Left renal pelvis (tissue), 4 donors: ENCODE measurements around the gene CCDC170. TPM values are rescaled to one million over a fixed set of nuclear protein-coding genes. Genes with fewer than 3 reads are reported as not detected.
A peak's percentile ranks its signal among the peaks of the same experiment; 100 is the strongest.
"Not testable (repeated sequence)": the region's sequence is repeated elsewhere in the genome, so short reads cannot be mapped to it uniquely, and the experiment has no call there.

Experiments used
- DNase-seq, 4 donors: peaks; one replicate each; pipeline ENCODE4 v3.0.0-alpha.2; 2013; ENCODE audit warnings: low read depth in 4 of 4, low spot score in 3 of 4
- polyA plus RNA-seq, 4 donors: library from polyadenylated mRNA; unstranded; fragments of 120-200 nt; gene quantifications; one replicate each; pipeline ENCODE4 v1.2.1, GENCODE V29; 2013; ENCODE audit not compliant: insufficient read length in 4 of 4

The CCDC170 gene
- polyA plus RNA-seq, 4 donors, result 1.4 to 4.3 (median 2.6) TPM

DNA sequence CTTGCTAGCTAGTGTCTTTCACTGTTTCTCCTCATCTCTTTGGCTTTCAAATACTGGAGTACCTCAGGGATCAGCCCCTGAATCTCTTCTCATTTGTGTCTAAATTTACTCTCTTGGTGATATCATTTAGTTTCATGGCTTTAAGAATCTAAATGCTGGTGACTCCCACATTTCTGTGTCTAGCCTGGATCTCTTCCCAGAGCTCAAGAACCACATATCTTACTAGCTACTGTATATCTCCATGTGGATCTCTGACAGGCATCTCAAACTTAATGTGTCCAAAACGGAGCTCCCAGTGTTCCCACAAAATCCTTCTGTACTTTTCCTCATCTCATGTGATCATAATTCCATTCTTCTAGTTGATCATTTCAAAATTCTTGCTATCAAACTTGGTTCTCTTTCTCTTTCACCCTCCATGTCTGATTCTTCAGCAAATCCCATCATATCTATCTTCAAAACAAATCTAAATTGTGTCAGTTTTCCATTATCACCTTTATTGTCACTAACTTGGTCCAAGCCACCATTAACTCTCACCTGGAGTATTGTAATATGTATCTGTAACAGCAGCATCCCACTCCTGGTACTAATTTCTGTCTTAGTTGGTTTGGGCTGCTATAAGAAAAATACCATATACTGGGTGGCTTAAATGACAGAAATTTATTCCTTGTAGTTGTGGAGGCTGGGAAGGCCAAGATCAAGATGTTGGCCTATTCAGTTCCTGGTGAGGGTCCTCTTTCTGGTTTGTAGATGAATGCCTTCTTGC is 45.9 kb downstream of the CCDC170 start:
- DNase-seq, result no peak

DNA sequence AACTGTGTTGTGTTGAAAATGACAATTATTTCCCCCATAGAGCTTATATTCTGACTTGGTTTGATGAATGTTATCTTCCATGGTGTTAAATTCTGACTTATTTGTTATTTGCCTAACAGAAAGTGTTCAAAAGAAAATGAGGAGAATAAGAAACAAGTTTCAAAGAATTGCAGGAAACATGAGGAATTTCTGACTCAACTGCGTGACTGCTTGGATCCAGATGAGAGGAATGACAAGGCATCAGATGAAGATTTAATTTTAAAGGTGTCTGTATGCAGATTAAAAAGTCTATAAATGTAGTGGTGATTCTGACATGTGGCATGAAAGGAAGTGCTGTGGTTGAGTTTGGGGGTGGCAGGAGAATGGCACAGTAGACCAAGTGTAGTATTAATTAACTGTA is 50.6 kb downstream of the CCDC170 start:
- no peak for DNase-seq

DNA sequence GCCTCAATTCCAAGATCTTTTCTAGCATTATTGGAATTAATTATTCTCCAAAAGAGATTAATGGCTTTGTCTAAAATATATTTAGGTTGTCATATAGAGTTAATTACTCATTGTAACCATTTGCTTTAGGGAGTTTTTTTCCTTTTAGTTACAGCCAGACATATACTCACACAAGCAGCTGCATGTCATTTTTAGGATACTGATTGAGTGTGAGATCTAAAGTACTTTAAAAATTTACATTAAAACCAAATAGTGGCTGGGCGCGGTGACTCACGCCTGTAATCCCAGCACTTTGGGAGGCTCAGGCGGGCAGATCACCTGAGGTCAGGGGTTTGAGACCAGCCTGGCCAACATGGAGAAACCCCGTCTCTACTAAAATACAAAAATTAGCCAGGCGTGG is 51.1 kb downstream of the CCDC170 start:
- not testable (repeated sequence) for DNase-seq

DNA sequence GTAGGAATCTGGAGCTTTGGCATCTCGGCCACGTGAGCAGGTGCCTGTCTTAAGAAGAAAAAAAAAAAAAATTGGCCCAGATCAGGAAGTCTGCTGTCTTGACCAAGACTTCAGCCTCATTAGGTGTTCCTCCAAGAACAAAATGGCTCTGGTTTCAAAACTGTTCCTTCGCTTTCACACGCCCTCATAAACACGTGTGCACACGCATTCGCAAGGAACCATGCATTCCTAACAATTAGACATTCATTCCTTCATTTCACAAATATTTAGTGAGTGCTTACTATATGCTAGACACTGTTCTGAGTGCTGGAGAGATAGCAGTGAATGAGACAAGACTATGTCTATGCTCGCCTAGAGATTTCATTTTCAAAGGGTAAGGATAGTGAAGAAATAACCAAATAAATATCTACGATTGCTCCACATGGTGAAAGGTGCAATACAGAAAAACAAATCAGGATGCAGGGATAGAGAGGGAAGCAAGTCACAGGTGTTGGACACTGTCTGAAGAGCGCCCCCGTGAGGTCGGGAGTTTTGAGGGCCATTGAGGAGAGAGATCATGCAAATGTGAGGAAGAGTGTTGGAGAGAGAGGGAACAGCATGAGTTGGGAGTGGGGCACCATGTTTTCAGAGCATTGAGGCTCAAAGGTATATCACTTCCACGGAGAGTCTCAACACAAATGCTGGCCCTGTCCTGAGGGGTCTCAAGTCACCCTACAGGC is 53.3 kb downstream of the CCDC170 start:
- no peak for DNase-seq

DNA sequence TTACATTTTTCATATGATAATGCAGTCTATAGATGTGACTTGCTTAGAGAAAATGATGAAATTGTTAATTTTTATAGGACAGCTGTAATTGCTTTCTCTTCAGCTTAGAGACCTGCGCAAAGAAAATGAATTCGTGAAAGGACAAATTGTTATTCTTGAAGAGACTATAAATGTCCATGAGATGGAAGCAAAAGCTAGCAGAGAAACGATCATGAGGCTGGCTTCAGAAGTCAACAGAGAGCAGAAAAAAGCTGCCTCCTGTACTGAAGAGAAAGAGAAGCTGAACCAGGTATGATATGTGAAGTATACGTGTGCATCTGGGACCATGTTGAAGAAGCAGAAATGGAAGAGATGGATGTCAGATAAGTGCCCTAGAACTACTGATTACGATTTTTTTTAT is 54.4 kb downstream of the CCDC170 start:
- DNase-seq, result no peak

DNA sequence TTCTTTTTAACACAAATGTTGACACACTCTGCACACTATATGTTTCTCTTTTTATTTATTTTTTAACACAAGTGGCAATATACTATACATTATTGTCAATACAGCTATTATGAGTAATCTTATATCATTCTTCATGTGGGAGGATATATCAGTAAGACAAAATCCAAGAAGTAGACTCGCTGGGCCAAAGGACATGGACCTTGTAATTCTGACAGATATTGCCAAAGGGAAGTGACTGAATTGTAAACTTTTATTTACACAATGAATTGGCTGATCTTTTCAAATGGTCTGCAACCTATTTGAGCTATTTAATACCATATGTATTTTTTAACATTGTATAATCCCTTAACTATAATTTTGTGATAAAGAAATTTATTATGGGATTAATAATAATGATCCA is 56.0 kb downstream of the CCDC170 start:
- DNase-seq, result no peak

DNA sequence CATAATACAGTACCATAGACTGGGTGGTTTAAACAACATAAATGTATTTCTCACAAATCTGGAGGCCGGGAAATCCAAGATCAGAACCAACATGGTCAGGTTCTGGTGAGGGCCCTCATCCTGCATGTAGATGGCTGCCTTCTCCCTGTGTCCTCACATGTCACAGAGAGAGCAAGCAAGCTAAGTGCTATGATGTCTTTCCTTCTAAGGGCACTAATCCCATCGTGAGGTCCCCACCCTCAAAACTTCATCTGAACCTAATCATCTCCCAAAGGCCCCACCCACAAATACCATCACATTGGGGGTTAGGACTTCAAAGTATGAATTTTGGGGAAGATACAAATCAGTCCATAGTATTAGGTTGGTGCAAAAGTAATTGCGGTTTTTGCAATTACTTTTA is 56.8 kb downstream of the CCDC170 start:
- DNase-seq, result no peak

DNA sequence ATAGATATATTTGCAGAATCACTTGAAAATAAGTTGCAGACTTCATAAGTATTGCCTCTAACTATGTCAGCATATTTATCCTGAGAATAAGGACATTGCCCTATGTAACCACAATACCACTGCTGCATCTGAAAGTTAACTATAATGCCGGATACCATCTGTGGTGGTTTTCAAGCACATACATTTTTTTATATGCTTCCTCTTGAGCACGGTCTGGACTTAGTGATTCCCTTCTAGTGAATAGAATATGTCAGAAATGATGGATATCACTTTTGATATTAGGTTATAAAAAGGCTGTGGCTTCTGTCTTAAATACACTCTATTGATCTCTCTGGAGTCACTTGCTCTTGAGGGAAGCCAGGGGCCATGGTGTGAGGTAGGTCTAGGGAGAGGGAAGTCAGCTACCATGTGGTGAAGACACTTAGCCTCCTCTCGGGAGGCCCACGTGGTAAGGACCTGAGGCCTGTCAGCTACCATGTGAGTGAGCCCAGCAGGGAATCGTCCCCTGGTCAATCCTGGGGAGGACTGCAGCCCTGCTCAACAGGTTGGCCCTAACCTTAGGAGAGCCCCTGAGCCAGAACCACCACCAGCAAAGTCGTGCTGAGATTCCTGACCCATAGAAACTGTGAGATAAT is 57.5 kb downstream of the CCDC170 start:
- DNase-seq, result no peak

DNA sequence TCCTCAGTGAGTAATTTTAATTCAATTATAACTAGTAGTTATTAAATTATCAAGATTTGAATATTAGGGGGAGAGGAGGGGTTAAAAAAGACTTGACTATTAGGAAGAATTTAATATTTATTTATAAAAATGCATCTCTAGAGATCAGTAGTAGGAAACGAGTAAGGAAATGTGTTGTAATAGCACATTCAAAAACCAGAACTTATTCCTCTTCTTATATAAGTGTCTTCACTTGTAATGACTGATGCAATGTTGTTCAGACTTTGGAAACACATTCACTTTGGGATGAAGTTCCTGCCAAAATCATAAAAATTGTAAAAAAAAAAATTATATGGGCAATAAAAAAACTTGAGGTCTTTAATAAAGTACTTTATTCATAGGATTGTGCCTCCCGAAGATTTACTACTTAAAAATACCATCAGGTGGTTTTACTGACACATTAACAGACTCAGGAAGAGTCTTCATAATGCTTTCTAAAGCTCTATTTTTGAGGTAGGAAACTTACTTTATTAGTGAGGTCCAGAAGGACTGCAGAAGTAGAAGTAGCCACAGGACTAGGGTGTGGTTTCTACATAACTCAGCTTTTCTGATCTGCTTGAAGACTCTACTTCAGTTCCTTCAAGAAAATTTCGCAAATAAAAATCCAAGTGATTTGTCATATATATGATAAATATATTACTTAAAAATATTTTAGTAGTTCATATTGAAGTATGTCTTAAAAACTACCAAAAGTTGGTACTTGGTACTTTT is 59.8 kb downstream of the CCDC170 start:
- DNase-seq, result no peak

DNA sequence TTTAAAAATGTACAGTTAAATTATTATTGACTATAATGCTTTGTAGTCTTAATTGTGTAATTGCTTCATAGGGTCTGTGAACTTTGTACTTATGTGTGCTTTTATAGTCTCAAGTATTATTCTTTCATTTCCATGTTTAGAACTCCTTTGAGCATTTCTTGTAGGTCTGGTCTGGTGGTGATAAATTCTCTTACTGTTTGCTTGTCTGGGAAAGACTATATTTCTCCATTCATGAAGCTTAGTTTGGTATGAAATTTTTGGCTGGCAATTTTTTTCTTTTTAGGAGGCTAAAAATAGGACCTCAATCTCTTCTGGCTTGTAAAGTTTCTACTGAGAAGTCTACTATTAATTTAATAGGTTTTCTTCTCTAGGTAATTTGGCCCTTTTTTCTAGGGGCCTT is 67.4 kb downstream of the CCDC170 start:
- DNase-seq, result no peak

DNA sequence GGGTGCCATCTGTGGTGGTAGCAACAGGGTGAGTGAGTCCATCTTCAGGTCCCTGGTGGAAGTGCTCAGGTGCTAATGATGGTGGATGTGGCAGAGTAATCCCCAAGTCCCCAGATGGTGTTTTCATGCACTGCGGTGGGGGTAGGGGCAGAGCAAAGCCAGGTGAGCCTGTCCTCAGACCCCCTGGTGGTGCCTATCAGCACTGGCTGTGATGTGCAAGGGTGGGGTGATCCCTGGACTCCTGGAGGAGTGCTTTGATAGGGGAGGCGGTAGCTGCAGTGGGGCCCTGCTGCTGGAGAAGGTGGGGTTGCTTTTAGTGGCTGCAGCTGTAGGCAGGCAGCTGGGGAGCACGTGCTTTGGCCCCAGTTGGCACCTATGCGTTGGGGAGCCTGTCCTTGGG is 70.8 kb downstream of the CCDC170 start:
- DNase-seq, result no peak

DNA sequence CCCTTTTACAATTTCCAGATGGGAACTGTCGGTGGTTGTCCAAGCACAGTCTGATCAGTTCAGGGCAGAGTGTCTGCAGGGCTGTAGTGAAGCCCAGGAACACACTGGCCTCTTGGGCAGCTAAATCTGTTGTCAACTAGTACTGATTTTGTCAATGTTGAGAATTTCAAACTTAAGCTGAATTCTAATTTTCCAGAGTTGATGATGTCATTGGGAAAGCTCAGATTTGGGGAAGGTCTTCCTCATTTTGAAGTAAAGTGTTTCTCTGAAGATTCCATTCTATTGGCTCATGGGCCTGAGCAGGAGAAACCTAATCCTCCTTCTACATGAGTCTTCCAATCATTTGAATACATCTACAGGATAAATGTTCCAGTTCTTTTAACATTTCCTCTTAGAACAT is 72.1 kb downstream of the CCDC170 start:
- DNase-seq, result peak in 1 of 4 donors; percentile 2

DNA sequence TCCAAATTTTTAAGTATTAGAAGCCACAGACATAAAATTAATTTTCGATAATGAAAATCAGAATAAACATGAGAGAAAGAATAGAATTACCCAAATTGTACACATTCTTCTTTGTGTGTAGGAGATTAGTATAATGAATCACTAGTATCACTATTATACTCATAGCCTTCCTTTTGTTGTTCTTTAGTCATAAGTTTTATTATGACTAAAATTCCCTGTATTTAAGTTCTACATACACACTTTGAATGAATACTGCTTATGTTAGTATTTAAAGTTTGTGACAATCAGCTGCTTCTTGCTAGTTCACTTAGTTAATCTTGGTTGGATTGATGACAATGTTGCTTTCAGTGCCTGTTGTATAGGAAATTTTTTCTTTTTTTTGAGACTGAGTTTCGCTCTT is 72.7 kb downstream of the CCDC170 start:
- no peak for DNase-seq

DNA sequence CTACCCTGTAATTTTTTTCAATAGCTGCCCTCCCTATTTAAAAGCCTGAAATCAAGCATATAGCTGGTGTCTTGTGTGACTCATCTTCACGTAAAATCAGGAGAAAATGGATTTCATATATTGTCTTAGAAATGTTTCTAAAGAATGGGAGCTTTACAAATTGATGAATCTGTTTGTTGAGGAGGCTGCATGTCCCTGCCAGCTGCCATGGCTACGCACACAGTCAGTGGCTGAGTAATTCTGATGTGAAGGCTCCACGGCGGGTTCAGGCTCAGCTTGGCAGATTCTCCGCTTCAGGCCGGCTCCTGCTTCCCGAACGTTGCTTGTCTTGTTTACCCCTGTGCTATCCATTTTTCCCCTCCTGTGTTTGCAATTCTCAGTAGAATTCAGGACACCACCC is 82.8 kb downstream of the CCDC170 start:
- no peak for DNase-seq

DNA sequence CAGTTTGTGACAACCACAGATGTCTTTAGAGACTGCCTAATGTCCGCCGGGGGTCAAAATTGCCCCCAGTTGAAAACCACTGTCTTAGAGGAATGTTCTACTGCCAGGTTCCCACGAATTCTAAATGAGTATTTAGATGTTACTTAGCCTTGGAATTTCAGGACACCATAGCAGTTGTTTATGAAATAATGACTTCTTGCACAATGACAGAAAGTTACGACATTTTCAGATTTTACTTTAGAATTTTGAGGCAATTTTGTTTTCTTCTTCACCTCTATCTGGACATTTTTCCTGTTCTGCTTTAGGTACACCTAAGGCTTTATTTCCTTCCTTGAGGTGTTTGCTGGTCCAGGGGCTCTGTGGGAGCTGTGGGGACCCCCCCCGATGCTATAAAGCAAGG is 83.4 kb downstream of the CCDC170 start:
- DNase-seq, result no peak

DNA sequence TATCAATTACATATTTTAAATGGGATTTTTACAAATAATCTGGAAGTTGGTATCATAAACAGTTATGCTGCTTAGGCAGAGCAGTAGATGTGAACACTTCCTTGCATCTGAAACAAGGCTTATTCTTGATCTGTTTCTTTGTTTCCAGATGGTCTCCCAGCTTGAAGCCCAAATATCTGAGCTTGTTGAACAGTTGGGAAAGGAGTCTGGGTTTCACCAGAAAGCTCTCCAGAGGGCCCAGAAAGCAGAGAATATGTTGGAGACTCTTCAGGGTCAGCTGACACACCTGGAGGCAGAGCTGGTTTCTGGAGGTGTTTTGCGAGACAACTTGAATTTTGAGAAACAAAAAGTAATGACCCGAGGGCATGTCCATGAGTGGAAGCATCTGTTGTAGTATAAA is 91.9 kb downstream of the CCDC170 start:
- no peak for DNase-seq

DNA sequence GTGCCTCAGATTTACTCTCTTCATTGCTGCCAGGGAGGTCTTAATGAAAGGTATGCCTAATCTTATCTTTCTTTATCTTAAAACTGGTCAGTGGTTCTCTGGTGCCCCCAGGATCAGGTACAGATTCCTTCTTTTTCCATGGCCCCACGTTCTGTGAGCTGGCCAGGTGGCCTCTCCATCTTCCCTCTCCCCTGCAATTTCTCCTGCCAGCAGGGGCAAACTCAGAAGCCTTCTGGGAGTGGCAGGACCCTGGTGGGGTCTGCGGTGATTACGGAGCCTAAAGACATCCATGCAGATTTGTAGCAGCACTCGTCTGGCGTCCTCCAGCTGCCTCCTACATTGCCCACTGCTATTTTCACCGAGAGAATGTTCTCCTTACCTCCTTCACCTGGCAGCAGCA is 95.8 kb downstream of the CCDC170 start:
- no peak for DNase-seq

DNA sequence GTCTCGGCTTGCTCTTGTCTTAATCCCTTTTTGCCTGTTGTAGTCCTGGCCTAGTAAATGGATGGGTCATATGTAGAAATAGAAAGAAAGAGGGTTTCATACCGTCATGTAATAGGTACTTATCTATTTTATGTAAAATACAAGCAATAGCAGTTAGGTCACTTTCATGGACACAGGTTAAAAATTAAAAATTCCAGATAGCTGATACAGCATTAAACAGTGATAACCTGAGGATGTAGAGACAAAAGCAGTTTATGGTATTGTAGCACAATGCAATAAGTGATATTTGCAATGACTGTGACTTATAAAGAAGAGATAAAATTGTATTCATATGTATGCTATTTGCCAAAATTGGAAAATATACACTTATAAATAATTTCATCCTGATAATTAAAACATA is 96.9 kb downstream of the CCDC170 start:
- DNase-seq, result no peak

DNA sequence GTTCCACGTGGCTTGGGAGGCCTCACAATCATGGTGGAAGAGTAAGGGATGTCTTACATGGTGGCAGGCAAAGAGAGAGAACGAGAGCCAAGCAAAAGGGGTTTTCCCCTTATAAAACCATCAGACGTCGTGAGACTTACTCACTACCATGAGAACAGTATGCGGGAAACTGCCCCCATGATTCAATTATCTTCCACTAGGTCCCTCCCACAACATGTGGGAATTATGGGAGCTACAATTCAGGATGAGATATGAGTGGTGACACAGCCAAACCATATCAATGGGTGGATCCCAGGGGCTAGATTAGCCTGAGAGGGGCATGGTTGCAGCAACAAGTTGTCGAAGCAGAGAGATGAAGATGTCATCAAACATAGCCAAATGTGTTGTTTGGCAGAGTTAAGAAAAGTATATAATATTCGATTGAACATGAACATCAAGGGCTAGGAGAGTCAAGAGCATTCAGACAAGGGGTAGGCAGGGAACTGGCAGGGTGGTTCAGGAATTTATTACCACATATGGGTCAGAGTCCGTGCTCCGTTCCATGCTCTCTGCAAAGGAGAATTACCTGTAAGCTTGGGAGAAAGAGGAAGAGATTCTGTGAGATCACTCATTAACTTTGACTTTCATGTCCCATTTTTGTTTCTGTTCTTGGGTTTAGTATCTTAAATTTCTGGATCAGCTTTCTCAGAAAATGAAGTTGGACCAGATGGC is 98.8 kb downstream of the CCDC170 start:
- no peak for DNase-seq

DNA sequence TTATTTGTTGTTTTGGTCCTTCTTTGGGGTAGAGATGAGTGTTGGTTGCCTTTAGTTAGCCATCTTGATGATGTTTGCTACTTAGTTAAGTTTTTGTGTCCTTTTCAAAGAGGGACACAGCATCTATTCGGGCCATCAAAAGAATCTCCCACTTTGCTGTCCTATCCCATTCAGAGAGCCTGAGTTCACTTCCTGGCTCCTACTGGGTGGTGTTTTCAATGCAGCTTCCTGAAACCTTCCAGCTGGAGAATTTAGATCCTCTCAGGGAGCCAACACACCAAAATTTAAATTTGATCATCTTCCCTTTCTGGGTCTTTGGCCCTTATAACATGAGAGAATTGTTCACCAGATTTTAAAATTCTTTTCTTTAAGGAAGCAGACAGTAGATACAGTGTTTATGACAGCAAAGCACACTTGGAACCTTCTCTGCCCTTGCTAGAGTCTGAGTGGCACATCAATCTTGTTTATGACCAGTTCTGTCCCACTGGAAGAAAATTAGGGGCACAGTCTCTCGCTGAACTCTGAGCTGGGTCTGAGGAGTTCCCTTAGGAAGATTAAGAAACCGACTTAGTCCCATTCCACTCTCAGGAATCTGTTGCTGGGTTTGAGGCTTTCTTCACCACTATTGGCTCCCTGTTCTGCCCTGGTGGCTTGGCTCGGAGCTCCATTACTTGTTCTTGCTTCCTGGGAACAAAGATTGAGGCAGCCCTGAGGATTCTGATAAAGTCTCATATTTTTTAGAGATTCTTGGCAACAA is 115.5 kb downstream of the CCDC170 start:
- DNase-seq, result peak; percentile 27 to 49 (median 37)
